ENCODE results near the gene DSCAML1.

DSCAML1 gene

DNA sequence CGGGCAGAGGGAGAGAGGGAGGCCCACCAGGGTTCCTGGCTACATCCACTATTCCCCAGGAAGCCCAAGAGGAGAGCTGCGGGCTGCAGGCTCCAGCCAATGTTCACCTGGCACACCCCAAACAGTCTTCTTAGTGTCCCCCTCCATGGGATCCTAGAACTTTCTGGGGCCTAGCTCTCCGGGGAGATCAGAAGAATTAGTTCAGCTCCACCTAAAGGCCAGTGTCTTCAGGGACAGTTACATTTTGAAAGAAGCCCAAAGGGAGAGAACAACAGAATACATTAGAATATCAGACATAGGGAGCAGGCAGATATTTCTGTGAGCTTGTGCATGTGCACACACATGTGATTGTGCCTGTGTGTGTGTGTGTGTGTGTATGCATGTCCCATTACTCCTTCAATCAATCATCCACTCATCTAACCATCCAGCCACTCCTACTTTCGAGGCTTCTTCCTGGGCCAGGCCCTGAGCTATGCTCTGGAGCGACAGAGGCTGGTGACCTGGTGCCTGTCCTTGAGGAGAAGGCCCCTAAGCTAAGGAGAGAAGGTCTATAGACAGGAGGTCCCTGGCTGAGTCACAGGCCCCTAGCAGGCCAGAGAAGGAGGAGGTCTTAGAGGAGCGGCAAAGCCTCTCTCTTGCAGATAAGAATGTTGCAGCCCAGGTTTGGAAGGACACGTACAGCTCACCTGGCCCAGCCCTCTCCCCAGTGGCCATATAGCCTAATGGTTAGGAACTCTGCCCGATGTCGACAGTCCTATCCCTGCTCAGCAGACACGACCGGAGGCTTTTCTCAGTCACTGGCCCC lies 165.5 kb downstream of the DSCAML1 start:
- no peak for DNase-seq

DNA sequence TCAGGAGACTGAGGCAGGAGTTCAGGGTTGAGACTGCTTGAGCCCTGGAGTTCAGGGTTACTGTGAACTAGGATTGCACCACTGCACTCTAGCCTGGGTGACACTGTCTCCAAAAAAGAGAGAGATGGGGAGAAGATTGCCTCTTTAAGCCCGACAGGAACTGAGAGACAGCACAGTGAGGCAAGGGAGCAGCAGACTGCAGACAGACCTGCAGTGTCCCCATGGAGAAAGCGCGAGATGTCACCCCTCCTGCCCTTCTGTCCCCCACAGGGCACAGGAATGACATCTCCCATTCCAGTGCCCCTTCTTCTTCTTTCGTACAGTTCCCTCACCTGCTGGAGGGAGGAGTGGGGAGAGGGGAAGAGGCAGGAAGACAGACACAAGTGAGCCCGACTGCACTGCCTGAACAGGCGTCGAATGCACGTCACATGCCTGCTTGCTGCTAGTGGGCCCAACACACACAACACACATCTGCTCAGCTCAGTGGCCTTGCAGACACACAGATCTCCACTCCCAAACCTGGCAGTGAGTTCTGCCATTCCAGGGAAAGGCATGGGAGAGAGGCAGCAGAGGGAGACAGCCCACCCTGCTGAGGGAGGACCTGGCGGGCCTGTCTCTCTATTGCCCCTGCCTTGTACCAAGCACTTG lies 167.0 kb downstream of the DSCAML1 start:
- no peak for DNase-seq

- no peak for DNase-seq
Observed at GRCh38 chr11:117629146-117629545, 167.9 kb downstream of the DSCAML1 start.

DNA sequence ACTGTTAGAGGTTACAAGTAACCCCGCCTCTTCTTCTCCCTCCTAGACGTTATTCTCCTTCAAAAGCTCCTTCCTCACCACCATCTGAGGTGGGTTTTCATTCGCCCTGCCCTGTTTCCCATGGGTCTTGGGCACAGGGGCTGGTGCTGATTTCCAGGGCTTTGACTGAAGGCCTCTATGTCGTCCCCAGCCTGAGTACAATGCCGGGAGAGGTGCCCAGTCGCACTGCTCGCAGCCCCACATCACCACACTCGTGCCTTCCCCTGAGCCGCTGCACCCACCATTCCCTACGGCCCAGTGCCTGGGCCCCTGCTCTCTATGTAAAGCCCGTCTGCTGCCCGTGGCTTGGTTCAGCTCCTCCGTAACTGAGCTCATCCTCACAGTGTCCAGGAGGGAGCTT lies 169.8 kb downstream of the DSCAML1 start:
- no peak for DNase-seq

- no peak for DNase-seq
Observed at GRCh38 chr11:117626576-117626975, 170.4 kb downstream of the DSCAML1 start.

GRCh38 chr11:117625237-117625636 lies 171.8 kb downstream of the DSCAML1 start:
- DNase-seq = no peak

- DNase-seq = no peak
Observed at GRCh38 chr11:117623831-117624271, 173.2 kb downstream of the DSCAML1 start.

DNA sequence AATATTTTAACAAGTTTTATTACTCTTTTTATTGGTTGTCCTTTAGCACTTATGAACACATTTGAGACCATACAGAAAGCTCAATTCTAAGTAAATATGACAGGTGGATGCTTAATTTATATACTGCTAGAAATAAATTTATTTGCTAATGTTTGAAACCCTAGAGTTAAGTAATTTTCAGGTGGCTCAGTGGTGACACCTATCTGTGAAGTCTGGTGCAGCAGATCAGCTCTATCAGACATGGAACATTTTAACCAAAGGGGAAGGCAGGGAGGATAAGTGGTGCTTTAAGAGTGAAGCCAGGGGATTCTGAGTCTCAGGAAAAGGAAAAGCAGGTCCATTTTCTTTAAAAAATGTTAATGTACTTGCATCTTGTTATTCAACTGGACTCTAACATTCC lies 175.8 kb downstream of the DSCAML1 start:
- no peak for DNase-seq

DNA sequence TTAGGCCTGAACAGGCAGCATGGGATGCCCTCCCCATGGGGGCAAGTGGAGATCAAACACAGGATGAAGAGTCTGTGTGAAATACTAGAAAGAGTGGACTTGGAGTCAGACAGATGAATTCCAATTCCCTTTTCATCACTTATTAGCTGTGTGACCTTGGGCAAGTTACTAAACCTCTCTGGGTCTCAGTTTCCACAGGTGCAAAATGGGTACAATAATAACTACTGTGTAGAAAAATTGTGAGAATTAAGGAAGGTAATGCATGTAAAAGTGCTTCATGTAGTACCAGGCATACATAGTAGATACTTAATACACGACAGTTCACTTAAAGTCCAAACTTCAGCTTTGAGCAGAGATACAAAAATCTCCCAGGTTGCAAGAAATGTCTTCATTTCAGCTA lies 176.4 kb downstream of the DSCAML1 start:
- no peak for DNase-seq

DNA sequence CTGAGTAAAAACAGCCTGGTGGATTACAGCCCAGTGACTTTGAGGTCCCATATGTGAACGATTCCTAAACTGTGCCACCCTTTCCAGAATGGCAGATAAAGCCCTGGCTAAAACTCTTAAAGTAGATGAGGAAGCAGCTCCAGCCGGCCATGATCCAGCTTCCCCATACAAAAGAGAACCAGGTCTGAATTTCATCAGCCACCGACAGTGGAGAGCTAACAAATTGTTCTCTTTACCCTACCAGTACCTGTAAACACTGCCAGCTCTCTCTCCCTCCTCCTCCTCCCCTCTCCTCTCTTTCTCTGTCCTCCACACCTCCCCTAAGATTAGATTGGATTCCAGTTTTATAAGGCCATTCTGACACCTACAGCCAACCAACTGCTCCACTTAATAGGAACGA lies 176.9 kb downstream of the DSCAML1 start:
- DNase-seq = no peak

DNA sequence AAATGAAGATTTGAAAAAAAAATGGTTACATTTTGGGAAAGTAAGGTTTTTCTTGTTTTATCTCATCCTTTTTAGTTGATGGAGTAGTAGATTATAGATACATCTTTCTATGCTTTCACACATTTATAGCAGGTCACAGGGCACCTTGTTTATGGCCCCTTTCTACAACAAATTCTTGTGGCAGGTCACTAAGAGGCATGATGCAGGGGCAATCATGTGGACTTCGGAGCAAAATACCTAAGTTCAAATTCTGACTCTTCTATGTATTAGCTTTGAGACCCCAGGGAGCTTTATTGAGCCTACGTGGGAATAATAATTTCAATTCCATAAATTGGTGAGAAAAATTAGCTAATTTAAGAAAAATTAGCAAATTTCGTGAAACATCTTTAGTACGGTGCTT lies 177.4 kb downstream of the DSCAML1 start:
- no peak for DNase-seq

DNA sequence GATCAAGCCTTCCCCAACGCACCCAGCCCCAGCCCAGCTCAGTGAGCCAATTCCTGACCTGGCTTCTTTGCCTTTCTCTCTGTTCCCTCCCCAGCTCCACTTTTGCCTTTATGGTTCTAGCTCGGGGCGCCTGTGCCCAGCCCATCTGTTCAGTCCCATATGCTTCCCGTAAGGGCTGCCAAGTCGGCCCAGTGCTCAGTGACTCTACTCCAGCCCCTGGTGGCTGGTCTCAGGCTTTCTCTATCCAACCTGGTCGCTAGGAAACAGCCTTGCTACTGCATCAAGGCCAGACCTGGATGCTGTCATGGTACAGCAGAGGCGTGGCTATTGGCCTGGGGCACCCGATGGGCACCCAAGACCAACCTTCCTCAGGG lies 178.0 kb downstream of the DSCAML1 start:
- DNase-seq = no peak

DNA sequence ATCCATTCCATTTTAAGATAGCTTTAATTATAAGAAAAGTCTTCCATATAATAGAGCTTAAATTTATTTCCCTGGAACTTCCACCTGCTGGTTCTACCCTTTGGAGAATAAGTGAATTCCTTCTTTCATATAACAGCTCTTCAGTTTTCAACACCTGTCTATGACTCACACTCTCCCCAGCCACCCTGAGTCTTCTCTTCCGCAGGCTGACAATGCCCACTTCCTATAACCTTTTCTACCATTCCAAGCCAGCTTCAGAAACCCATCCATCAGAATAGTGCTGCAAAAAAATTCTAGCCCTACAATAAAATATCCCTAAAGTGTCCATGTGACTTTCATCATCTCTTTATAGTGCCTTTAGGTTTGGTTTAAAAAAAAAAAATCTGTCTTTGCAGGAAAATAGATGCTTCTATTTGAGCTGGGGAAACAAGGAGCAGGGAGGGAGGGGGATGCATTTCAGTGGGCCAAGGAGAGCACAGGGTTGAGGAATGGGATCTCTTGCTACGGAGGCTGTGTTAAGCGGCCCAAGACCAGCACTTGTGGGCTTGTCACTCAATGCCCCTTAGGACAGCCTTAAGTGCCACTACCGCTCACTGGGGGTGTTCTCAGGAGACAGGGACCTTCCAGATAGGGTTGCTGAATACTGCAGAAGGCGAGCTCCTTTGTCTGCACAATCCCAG lies 178.6 kb downstream of the DSCAML1 start:
- DNase-seq = no peak

GRCh38 chr11:117616979-117617378 lies 180.0 kb downstream of the DSCAML1 start:
- DNase-seq = no peak

GRCh38 chr11:117614728-117615127 lies 182.3 kb downstream of the DSCAML1 start:
- DNase-seq = no peak

DNA sequence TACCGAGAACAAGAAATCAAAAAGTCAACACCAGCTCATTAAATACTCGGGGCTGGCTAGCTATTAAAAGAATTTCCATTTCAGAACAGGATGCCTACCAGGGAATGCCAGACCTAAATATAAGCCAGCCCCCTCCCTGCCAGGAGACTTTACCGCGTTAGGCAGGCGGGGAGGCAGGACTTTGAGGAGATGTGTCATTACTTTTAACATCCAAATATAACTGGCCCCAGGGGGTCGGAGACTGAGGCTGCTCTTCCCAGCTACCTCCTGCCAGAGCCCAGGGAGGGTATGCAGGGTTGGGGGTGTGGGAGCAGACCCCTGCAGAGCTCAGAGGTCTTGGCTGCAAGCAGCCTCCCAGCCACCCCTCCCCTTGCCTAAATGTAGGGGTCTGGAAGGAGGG lies 183.5 kb downstream of the DSCAML1 start:
- no peak for DNase-seq

DNA sequence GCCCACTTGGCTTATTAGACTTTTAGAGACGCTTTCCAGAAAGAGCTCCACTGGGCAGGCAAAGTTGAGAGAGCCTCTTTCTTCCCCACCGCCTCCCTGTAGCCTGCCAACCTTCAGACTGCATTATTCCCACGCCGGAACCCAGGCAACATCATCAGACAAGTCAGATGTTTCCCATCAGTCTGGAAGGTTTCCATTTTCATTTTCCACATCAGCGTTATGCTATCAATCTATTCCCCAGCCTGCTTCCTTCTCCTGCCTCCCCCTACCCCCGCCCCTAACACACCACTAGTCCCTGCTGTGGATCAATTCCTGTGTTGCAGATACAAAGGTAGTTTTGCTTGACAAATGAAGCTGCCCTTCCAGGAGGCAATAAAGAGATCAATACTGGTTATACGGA lies 184.8 kb downstream of the DSCAML1 start:
- DNase-seq = no peak

- no peak for DNase-seq
Observed at GRCh38 chr11:117610901-117611300, 186.1 kb downstream of the DSCAML1 start.

DNA sequence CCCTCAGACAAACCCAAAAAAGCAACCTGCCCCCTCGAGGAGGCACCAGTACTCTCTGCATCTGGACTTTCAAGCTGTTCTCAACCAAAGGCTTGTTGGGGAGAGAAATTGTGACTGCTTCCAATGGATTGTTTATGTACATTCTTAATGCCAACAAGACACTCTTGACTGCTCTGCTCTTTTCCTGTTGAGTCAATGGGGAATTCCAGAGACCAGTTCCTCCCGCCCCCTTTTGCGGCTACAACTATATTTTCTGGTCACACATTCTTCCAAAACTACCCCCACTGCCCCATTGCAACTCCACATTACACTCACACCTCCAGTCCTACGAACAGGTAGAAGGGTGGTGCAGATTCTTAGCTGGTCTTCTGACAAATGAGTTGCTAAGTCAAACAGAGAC lies 187.0 kb downstream of the DSCAML1 start:
- no peak for DNase-seq

DNA sequence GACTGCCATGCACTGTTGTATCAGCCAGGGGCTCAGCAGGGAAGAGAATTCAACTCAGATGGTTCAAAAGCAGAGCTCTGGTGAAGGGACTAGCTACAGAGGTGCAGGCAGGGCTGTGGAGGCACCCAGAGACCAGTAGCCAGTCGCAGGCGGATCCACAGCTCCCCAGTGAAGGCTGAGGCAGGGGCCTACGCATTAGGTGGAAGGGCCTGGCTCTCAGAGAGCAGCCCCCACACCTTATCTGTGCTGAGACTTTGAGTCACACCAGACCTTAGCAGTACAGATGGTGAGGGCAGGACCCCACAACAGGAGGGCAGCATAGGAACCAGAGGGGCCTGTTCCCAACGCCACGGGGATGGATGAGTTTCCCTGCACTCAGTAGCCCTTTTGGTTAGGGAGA lies 189.6 kb downstream of the DSCAML1 start:
- DNase-seq = no peak

GRCh38 chr11:117606790-117607189 lies 190.2 kb downstream of the DSCAML1 start:
- no peak for DNase-seq

- DNase-seq = no peak
Observed at GRCh38 chr11:117606211-117606610, 190.8 kb downstream of the DSCAML1 start.

GRCh38 chr11:117605331-117605730 lies 191.7 kb downstream of the DSCAML1 start:
- DNase-seq = no peak

DNA sequence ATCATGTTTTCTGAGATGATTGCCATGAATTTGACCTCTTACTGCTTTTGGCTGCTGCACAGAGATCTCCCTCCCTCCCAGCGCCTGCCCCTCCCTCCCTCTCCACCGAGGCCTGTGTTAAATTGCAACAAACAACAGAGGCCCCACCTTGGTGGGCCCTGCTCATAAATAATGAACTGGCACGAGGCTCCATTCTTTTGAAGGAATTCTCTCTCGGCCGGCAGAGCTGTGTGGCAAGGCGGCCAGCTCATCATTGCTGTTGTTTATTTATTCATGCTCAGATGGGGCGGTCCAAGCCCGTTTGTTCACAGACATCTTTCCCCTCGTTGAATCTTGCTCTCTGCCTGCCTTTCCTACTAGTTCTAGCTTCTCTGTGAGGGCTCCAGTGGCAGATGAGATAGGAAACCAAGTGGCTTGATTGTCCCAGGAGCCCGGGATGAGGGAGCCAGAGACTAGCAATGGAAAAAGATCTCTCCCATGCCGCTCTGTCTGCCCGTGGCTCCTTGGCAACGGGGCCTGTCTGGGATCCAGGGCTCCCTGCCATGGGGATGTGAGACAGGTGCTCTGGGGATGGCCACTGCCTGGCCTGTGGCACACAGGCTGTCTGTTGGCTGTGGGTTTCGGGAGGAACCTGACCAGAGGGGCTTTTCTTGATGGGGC lies 192.6 kb downstream of the DSCAML1 start:
- DNase-seq = no peak

Data from GF-D8 (cell line).